NT2/D1 (cell line): ENCODE results near the gene MRPS6.

Experiments
- SUZ12 ChIP-seq: IDR thresholded peaks from 2 replicates; pipeline ENCODE4 v1.6.1; 2011; ENCODE audit not compliant: insufficient read length, insufficient read depth; ENCODE audit errors: extremely low read depth
- ZNF274 ChIP-seq: IDR thresholded peaks from 2 replicates; pipeline ENCODE4 v1.6.1; 2011; ENCODE audit warnings: mild to moderate bottlenecking, low read depth, low read length

GRCh38 chr21:34097442-34097841 lies 24.1 kb downstream of the MRPS6 start:
- no peak for TF ChIP-seq ZNF274
- no peak for TF ChIP-seq SUZ12
